ENCODE data around the gene TAOK1.

GRCh38 chr17:29576214-29577000 is 186.2 kb downstream of the TAOK1 start:
- TF ChIP-seq CTCF (IDR thresholded peaks at IDR 0.05; ENCODE audit: insufficient read depth, low read length) (no peak), POLR2AphosphoS5 (IDR thresholded peaks at IDR 0.05; ENCODE audit: low read depth) (no peak), GABPA (IDR thresholded peaks at IDR 0.05; ENCODE audit: low read depth) (no peak), REST (IDR thresholded peaks at IDR 0.05; ENCODE audit: insufficient replicate concordance, low read depth) (no peak)

Data from HL-60 (cell line).